ENCODE results near the gene GEMIN7. TPM values are rescaled to one million over a fixed set of nuclear protein-coding genes. Genes with fewer than 3 reads are reported as not detected.

GEMIN7 gene
- total and polyA plus RNA-seq, 2 of the 13 experiments (the other 11 are each of a cell fraction or from before 2014, with no cell fraction given): 24.1 to 30.6 TPM

DNA sequence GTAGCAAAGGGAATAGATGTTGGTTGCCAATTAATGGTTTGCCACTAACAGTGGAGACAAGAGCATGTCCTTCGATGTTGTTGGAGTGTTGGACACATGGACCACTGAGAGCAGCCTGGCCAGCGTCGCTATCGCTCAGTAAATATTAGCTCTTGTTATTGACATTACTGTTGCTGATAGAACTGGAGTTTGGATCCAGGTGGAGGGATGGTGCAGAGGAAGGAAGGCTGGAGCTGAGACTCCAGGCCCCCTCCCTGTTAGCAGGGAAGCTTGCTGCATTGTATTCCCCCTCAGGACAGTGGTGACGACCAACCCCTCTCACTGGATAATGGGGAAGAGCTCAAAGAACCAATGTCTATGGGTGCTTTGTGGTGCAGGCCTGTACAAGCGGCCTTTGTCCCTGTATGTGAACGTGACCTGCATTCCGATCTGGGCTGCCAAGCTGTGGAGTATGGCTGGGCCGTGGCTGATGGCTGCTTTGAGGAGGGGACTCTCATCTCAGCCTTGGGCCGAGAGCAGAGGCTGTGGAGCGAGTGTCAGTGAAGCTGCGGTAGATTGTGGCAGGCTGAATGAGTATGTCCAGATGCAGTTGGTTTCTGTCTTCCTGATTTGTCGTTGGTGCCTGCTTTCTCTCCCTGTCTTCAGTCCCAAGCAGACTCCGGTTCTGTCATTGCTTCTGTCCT is 33.2 kb upstream of the GEMIN7 start (continued):
- TF ChIP-seq, protein P1, sequence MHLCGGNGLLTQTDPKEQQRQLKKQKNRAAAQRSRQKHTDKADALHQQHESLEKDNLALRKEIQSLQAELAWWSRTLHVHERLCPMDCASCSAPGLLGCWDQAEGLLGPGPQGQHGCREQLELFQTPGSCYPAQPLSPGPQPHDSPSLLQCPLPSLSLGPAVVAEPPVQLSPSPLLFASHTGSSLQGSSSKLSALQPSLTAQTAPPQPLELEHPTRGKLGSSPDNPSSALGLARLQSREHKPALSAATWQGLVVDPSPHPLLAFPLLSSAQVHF (CRISPR knock-in tag; IDR thresholded peaks at IDR 0.05): no peak
- TF ChIP-seq HMG20A (CRISPR knock-in tag; IDR thresholded peaks at IDR 0.05; ENCODE audit: borderline replicate concordance) (peak; percentile 73; the same call in 1 of the 2 replicates), RBM39 (IDR thresholded peaks at IDR 0.05; ENCODE audit: low read depth, low read length, poor library complexity, severe bottlenecking) (no peak), MAFK (conservative IDR thresholded peaks at IDR 0.05 in 1 of 2, IDR thresholded peaks at IDR 0.05 in 1 of 2; ENCODE audit: low read length in 2 of 2) (no peak), KDM2A (CRISPR knock-in tag; IDR thresholded peaks at IDR 0.05; ENCODE audit: borderline replicate concordance, low read depth) (peak; percentile 73; the same call in 1 of the 2 replicates), HNRNPL (IDR thresholded peaks at IDR 0.05; ENCODE audit: low read depth, low read length) (no peak), ZNF496 (CRISPR knock-in tag; IDR thresholded peaks at IDR 0.05; ENCODE audit: insufficient replicate concordance) (no peak), ATAD3A (CRISPR knock-in tag; IDR thresholded peaks at IDR 0.05) (no peak), ZBTB10 (CRISPR knock-in tag; IDR thresholded peaks at IDR 0.05; ENCODE audit: borderline replicate concordance) (no peak), ZKSCAN5 (CRISPR knock-in tag; IDR thresholded peaks at IDR 0.05) (no peak), PITX1 (CRISPR knock-in tag; IDR thresholded peaks at IDR 0.05) (peak; percentile 26; the same call in 1 of the 2 replicates), MEIS2 (CRISPR knock-in tag; IDR thresholded peaks at IDR 0.05) (peak; percentile 76; the same call in 1 of the 2 replicates), MEF2D (CRISPR knock-in tag; IDR thresholded peaks at IDR 0.05) (no peak), ARNT2 (CRISPR knock-in tag; IDR thresholded peaks at IDR 0.05; ENCODE audit: low read depth) (no peak), ZNF546 (CRISPR knock-in tag; conservative IDR thresholded peaks at IDR 0.05) (no peak), TP53 (CRISPR knock-in tag; conservative IDR thresholded peaks at IDR 0.05) (no peak), PPARG (CRISPR knock-in tag; conservative IDR thresholded peaks at IDR 0.05) (peak; percentile 72), TIGD3 (CRISPR knock-in tag; IDR thresholded peaks at IDR 0.05; ENCODE audit: borderline replicate concordance) (no peak)
- TF ChIP-seq, protein P2, sequence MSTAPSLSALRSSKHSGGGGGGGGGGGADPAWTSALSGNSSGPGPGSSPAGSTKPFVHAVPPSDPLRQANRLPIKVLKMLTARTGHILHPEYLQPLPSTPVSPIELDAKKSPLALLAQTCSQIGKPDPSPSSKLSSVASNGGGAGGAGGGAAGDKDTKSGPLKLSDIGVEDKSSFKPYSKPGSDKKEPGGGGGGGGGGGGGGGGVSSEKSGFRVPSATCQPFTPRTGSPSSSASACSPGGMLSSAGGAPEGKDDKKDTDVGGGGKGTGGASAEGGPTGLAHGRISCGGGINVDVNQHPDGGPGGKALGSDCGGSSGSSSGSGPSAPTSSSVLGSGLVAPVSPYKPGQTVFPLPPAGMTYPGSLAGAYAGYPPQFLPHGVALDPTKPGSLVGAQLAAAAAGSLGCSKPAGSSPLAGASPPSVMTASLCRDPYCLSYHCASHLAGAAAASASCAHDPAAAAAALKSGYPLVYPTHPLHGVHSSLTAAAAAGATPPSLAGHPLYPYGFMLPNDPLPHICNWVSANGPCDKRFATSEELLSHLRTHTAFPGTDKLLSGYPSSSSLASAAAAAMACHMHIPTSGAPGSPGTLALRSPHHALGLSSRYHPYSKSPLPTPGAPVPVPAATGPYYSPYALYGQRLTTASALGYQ (CRISPR knock-in tag; IDR thresholded peaks at IDR 0.05): no peak
